GM12872 (cell line): ENCODE measurements around the gene SFMBT1.

ENCODE experiments used
- CTCF ChIP-seq: IDR thresholded peaks from 3 replicates; pipeline ENCODE4 v1.5.1; 2011; ENCODE audit warnings: low read depth, mild to moderate bottlenecking, low read length, moderate library complexity; ENCODE audit not compliant: insufficient read depth

SFMBT1 gene

GRCh38 chr3:52892290-52892624 is 153.6 kb downstream of the SFMBT1 start:
- TF ChIP-seq CTCF = no peak

GRCh38 chr3:52891615-52892081 is 154.2 kb downstream of the SFMBT1 start:
- no peak for TF ChIP-seq CTCF

- TF ChIP-seq CTCF = no peak
These were observed 154.7 kb downstream of the SFMBT1 start for GRCh38 chr3:52891164-52891563.

- TF ChIP-seq CTCF = no peak
These were observed 155.1 kb downstream of the SFMBT1 start for GRCh38 chr3:52890735-52891134.

- TF ChIP-seq CTCF = no peak
These were observed 156.0 kb downstream of the SFMBT1 start for GRCh38 chr3:52889901-52890300.

- no peak for TF ChIP-seq CTCF
These were observed 158.7 kb downstream of the SFMBT1 start for GRCh38 chr3:52887166-52887565.

- no peak for TF ChIP-seq CTCF
These were observed 159.7 kb downstream of the SFMBT1 start for GRCh38 chr3:52886049-52886730.
